ENCODE measurements around the gene LARGE1.

LARGE1 gene

DNA sequence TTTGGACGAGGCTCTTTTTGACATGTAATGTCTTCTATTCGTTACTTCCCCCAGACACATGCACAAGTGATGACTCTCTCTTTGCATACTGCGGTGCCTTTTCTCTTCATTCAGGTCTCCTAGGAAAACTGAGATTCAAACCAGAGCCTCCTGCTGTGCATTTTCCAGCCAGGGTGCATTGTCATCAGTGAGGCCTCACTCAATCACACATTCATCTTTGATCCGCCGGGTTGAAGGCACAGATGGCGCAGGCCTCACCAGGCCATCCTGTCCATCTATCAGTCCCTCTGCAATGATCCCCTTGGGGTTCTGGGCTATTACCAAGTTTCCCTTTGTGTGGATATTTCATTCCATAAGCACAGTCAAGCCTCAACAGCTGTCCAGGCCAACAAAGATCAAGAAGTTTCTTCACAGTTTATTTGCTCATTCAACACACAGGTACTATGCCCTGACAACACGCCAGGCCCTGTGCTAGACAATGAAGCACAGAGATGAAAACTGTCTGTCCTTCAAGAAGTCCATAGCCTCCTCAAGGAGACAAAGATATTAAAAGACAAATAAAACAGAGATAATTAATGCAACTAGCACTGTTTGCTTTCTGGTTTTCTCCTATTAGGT is 107.8 kb downstream of the LARGE1 start:
- H3K4me1 ChIP-seq (ENCODE audit: insufficient read depth, low read length, severe bottlenecking): peaks cover 28% of the 10 kb centered on the region
- H3K36me3 ChIP-seq (ENCODE audit: insufficient read depth, low read length): no peaks in the 10 kb centered on the region
- no peak overlapping the region for H2AFZ ChIP-seq (ENCODE audit: low read length)
- H3K79me2 ChIP-seq (ENCODE audit: insufficient read depth, low read length): no peaks in the 10 kb centered on the region
- no peaks in the 10 kb centered on the region for H3K9me2 ChIP-seq (ENCODE audit: low read depth, low read length)
- TF ChIP-seq, protein P1, sequence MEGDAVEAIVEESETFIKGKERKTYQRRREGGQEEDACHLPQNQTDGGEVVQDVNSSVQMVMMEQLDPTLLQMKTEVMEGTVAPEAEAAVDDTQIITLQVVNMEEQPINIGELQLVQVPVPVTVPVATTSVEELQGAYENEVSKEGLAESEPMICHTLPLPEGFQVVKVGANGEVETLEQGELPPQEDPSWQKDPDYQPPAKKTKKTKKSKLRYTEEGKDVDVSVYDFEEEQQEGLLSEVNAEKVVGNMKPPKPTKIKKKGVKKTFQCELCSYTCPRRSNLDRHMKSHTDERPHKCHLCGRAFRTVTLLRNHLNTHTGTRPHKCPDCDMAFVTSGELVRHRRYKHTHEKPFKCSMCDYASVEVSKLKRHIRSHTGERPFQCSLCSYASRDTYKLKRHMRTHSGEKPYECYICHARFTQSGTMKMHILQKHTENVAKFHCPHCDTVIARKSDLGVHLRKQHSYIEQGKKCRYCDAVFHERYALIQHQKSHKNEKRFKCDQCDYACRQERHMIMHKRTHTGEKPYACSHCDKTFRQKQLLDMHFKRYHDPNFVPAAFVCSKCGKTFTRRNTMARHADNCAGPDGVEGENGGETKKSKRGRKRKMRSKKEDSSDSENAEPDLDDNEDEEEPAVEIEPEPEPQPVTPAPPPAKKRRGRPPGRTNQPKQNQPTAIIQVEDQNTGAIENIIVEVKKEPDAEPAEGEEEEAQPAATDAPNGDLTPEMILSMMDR (IDR thresholded peaks at IDR 0.05; ENCODE audit: low read length): no peak
- no peak for TF ChIP-seq EZH2 (IDR thresholded peaks at IDR 0.05; ENCODE audit: borderline replicate concordance, low read length)
- no peaks in the 10 kb centered on the region for H3K27me3 ChIP-seq (ENCODE audit: insufficient read depth, low read length)
- no peaks in the 10 kb centered on the region for H4K20me1 ChIP-seq (ENCODE audit: insufficient read depth, low read length)
- H3F3A ChIP-seq (ENCODE audit: insufficient read depth, low read length): no peaks in the 10 kb centered on the region
- H3K27ac ChIP-seq (ENCODE audit: low read depth, low read length, poor library complexity, severe bottlenecking): no peak overlapping the region
- no peak overlapping the region for H3K4me2 ChIP-seq (ENCODE audit: low read length)
- H3K9me3 ChIP-seq (ENCODE audit: low read length): no peaks in the 10 kb centered on the region
- H3K4me3 ChIP-seq (ENCODE audit: low read depth, low read length, poor library complexity, severe bottlenecking): no peak overlapping the region
- H3K9ac ChIP-seq (ENCODE audit: low read length): no peak overlapping the region

DNA sequence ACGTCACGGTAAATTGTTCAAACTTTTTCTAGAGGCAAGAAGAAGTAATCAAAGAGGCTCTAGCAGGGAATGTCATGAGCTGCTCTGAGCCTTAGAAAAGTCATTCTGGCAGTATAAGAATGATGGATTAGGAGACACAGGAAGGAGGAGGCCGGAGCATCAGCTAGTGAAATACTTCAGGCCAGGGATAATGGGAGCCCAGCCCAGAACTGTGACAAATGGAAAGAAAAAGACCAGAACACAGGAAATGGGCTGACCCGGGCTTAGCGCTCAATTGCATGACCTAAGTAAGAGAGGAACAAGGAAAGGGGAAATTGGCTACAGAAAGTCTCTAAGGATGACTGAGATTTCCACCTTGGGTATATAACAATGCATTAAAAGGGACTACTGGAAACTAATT is 108.6 kb downstream of the LARGE1 start:
- H3K79me2 ChIP-seq (ENCODE audit: insufficient read depth, low read length): no peaks in the 10 kb centered on the region
- no peaks in the 10 kb centered on the region for H3K36me3 ChIP-seq (ENCODE audit: insufficient read depth, low read length)
- TF ChIP-seq, protein P1 (IDR thresholded peaks at IDR 0.05; ENCODE audit: low read length): no peak
- no peak for TF ChIP-seq EZH2 (IDR thresholded peaks at IDR 0.05; ENCODE audit: borderline replicate concordance, low read length)
- H3K9me2 ChIP-seq (ENCODE audit: low read depth, low read length): no peaks in the 10 kb centered on the region
- H3K27ac ChIP-seq (ENCODE audit: low read depth, low read length, poor library complexity, severe bottlenecking): no peak overlapping the region
- H2AFZ ChIP-seq (ENCODE audit: low read length): no peak overlapping the region
- peaks cover 28% of the 10 kb centered on the region for H3K4me1 ChIP-seq (ENCODE audit: insufficient read depth, low read length, severe bottlenecking)
- no peaks in the 10 kb centered on the region for H3F3A ChIP-seq (ENCODE audit: insufficient read depth, low read length)
- no peak overlapping the region for H3K4me3 ChIP-seq (ENCODE audit: low read depth, low read length, poor library complexity, severe bottlenecking)
- H3K27me3 ChIP-seq (ENCODE audit: insufficient read depth, low read length): no peaks in the 10 kb centered on the region
- no peak overlapping the region for H3K9ac ChIP-seq (ENCODE audit: low read length)
- H3K9me3 ChIP-seq (ENCODE audit: low read length): no peaks in the 10 kb centered on the region
- no peak overlapping the region for H3K4me2 ChIP-seq (ENCODE audit: low read length)
- no peaks in the 10 kb centered on the region for H4K20me1 ChIP-seq (ENCODE audit: insufficient read depth, low read length)

DNA sequence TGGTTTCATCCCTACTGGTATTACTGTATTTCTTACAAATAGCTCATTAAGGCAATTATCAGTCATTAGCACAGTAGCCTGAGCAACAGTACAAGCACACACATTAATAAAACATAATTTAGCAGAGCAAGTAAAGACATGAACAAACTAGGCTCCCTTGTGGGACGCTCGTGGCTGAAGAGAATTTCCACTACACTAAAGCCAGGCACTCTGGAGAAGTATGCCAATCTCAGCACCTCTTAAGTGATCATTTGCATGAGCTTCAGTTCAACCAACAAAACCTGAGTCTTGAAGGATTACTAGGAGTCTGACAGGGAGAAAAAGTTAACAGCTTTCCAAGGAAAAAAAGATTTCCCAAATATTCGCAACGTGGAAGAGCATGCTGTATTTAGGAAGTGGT is 109.1 kb downstream of the LARGE1 start:
- Histone ChIP-seq H3F3A (ENCODE audit: insufficient read depth, low read length) (no peaks in the 10 kb centered on the region), H3K27ac (ENCODE audit: low read depth, low read length, poor library complexity, severe bottlenecking) (no peak overlapping the region), H4K20me1 (ENCODE audit: insufficient read depth, low read length) (no peaks in the 10 kb centered on the region), H3K4me3 (ENCODE audit: low read depth, low read length, poor library complexity, severe bottlenecking) (no peak overlapping the region), H3K4me1 (ENCODE audit: insufficient read depth, low read length, severe bottlenecking) (peaks cover 32% of the 10 kb centered on the region), H3K9me3 (ENCODE audit: low read length) (no peaks in the 10 kb centered on the region), H3K36me3 (ENCODE audit: insufficient read depth, low read length) (no peaks in the 10 kb centered on the region), H3K9ac (ENCODE audit: low read length) (no peak overlapping the region), H3K27me3 (ENCODE audit: insufficient read depth, low read length) (no peaks in the 10 kb centered on the region), H3K9me2 (ENCODE audit: low read depth, low read length) (no peaks in the 10 kb centered on the region), H2AFZ (ENCODE audit: low read length) (no peak overlapping the region), H3K4me2 (ENCODE audit: low read length) (no peak overlapping the region), H3K79me2 (ENCODE audit: insufficient read depth, low read length) (no peaks in the 10 kb centered on the region)
- no peak for TF ChIP-seq EZH2 (IDR thresholded peaks at IDR 0.05; ENCODE audit: borderline replicate concordance, low read length)
- TF ChIP-seq, protein P1 (IDR thresholded peaks at IDR 0.05; ENCODE audit: low read length): no peak
